ENCODE measurements around the gene ERCC3. TPM values are rescaled to one million over a fixed set of nuclear protein-coding genes. Genes with fewer than 3 reads are reported as not detected.
A peak's percentile ranks its signal among the peaks of the same experiment; 100 is the strongest.

ERCC3 gene
- polyA plus RNA-seq, 2 of the 4 experiments (the other 2 are of a cell fraction) = 57.9 to 68.3 TPM

- FAIRE-seq (no peak), ATAC-seq (no peak), DNase-seq (ENCODE audit: low read depth in 1 of 2, low spot score in 1 of 2) (no peak)
- TF ChIP-seq POLR2AphosphoS2 (conservative IDR thresholded peaks at IDR 0.05; ENCODE audit: low read length) (no peak), MAX (IDR thresholded peaks at IDR 0.05) (no peak), SREBF2 (IDR thresholded peaks at IDR 0.05) (no peak), TP53 (CRISPR knock-in tag; IDR thresholded peaks at IDR 0.05) (no peak), RAD21 (conservative IDR thresholded peaks at IDR 0.05 in 1 of 2, IDR thresholded peaks at IDR 0.05 in 1 of 2) (no peak), CTCF (IDR thresholded peaks at IDR 0.05) (no peak), REST (IDR thresholded peaks at IDR 0.05) (no peak), ZSCAN20 (CRISPR knock-in tag; IDR thresholded peaks at IDR 0.05) (no peak), ATOH8 (CRISPR knock-in tag; IDR thresholded peaks at IDR 0.05; ENCODE audit: low read depth) (no peak), HOXB13 (CRISPR knock-in tag; IDR thresholded peaks at IDR 0.05; ENCODE audit: low read depth) (no peak), NPAS2 (CRISPR knock-in tag; IDR thresholded peaks at IDR 0.05; ENCODE audit: borderline replicate concordance) (no peak), HMGXB4 (CRISPR knock-in tag; IDR thresholded peaks at IDR 0.05; ENCODE audit: borderline replicate concordance) (no peak), PHF8 (IDR thresholded peaks at IDR 0.05; ENCODE audit: borderline replicate concordance, low read depth) (no peak), ESRRA (IDR thresholded peaks at IDR 0.05; ENCODE audit: borderline replicate concordance, low read length) (no peak), NFE2L2 (conservative IDR thresholded peaks at IDR 0.05; ENCODE audit: low read length) (no peak)
- no peak overlapping the region for H3K4me3 ChIP-seq
- ChIA-PET CTCF (interaction anchor here (1.3 to 2.0 kb wide), 3 partner anchors 19 to 263 kb away, joined by 3 to 10 read pairs (median 5); no protein-coding TSS in a partner anchor), POLR2A (no interaction called here)
- WGBS (ENCODE audit: missing lambda C conversion rate) = 97% methylated on average over 1 of the region's 1 CpG
- no peak overlapping the region for H3K4me2 ChIP-seq
- peaks cover 12% of the 10 kb centered on the region; the same call in 2 of the 3 replicates for H3K9me3 ChIP-seq
- peak overlapping the region in 1 of 2 experiments; percentile 93; a peak in 3 of 6 replicates for H3K27ac ChIP-seq
- peaks cover 13% of the 10 kb centered on the region for H3K4me1 ChIP-seq
Measured at GRCh38 chr2:127216593-127216992, 77.4 kb downstream of the ERCC3 start.

GRCh38 chr2:127216095-127216494 is 77.8 kb downstream of the ERCC3 start:
- peaks cover 12% of the 10 kb centered on the region; the same call in 2 of the 3 replicates for H3K9me3 ChIP-seq
- no peak overlapping the region for H3K4me2 ChIP-seq
- H3K4me3 ChIP-seq = no peak overlapping the region
- DNase-seq (ENCODE audit: low read depth in 1 of 2, low spot score in 1 of 2) (no peak), ATAC-seq (no peak), FAIRE-seq (no peak)
- 92% methylated on average over 2 of the region's 2 CpGs for WGBS (ENCODE audit: missing lambda C conversion rate)
- CTCF ChIA-PET = interaction anchor here (1.3 kb wide), 1 partner anchor 66 kb away, joined by 3 read pairs; no protein-coding TSS in a partner anchor
- H3K27ac ChIP-seq = no peak overlapping the region
- peaks cover 13% of the 10 kb centered on the region for H3K4me1 ChIP-seq
- POLR2A ChIA-PET = no interaction called here
- TF ChIP-seq EHF (CRISPR knock-in tag; IDR thresholded peaks at IDR 0.05) (no peak), NPAS2 (CRISPR knock-in tag; IDR thresholded peaks at IDR 0.05; ENCODE audit: borderline replicate concordance) (no peak), BCL3 (IDR thresholded peaks at IDR 0.05) (no peak), EP300 (IDR thresholded peaks at IDR 0.05) (no peak), FOSB (CRISPR knock-in tag; IDR thresholded peaks at IDR 0.05) (no peak), PHF8 (IDR thresholded peaks at IDR 0.05; ENCODE audit: borderline replicate concordance, low read depth) (no peak), SMC3 (IDR thresholded peaks at IDR 0.05) (no peak), ELK1 (IDR thresholded peaks at IDR 0.05; ENCODE audit: low read depth, low read length) (no peak), RARB (CRISPR knock-in tag; IDR thresholded peaks at IDR 0.05) (no peak), KDM1A (IDR thresholded peaks at IDR 0.05; ENCODE audit: low read depth) (no peak), NFE2L2 (conservative IDR thresholded peaks at IDR 0.05; ENCODE audit: low read length) (no peak)

Data from A549 (cell line).